Natural killer cell (primary cell): ENCODE measurements around the gene CCDC81. TPM values are rescaled to one million over a fixed set of nuclear protein-coding genes. Genes with fewer than 3 reads are reported as not detected.

ENCODE experiments used
- ATAC-seq, 3 donors: fragments of 150-1000 bp in 2 of 3; fragments of 200-7000 bp in 1 of 3; cut with Tn5 transposase; 1 replicate in 1 of 3; 2 replicates in 2 of 3; pipeline ENCODE4 v1.10.0; 2021; ENCODE audit warnings: mild to moderate bottlenecking in 2 of 3, moderate library complexity in 2 of 3
- DNase-seq, 2 donors: peaks; one replicate each; pipeline versions ENCODE4 v3.0.0 to v3.0.0-alpha.2; 2013 to 2021; ENCODE audit warnings: mixed read lengths in 1 of 2
- H3K27ac ChIP-seq: one replicate; pipeline ENCODE4 v1.5.1; 2013; ENCODE audit warnings: mild to moderate bottlenecking, low read length
- H3K27me3 ChIP-seq: one replicate; pipeline ENCODE4 v1.6.1; 2013; ENCODE audit warnings: low read length; ENCODE audit not compliant: control insufficient read depth, insufficient read depth
- H3K36me3 ChIP-seq: one replicate; pipeline ENCODE4 v1.6.1; 2013; ENCODE audit warnings: low read length; ENCODE audit not compliant: control insufficient read depth, insufficient read depth
- H3K4me1 ChIP-seq: one replicate; pipeline ENCODE4 v1.6.1; 2013; ENCODE audit warnings: low read length; ENCODE audit not compliant: control insufficient read depth, insufficient read depth
- H3K4me3 ChIP-seq: one replicate; pipeline ENCODE4 v1.5.1; 2013; ENCODE audit warnings: low read length
- H3K9me3 ChIP-seq: one replicate; pipeline ENCODE4 v1.6.1; 2013; ENCODE audit warnings: low read length; ENCODE audit not compliant: control insufficient read depth, insufficient read depth
- H3K27ac Mint-ChIP-seq, 2 donors: one replicate each; pipeline ENCODE4 v1.8.0; 2022; ENCODE audit warnings: mild to moderate bottlenecking in 2 of 2, mixed read lengths in 2 of 2, moderate library complexity in 1 of 2
- H3K27me3 Mint-ChIP-seq, 2 donors: one replicate each; pipeline ENCODE4 v1.8.0; 2022; ENCODE audit warnings: low read depth in 2 of 2, mixed read lengths in 2 of 2
- H3K36me3 Mint-ChIP-seq: one replicate; pipeline ENCODE4 v1.8.0; 2022; ENCODE audit warnings: mixed read lengths
- H3K4me1 Mint-ChIP-seq, 2 donors: one replicate each; pipeline ENCODE4 v1.8.0; 2022; ENCODE audit warnings: mixed read lengths in 2 of 2
- H3K4me3 Mint-ChIP-seq: one replicate; pipeline ENCODE4 v1.8.0; 2022; ENCODE audit warnings: mild to moderate bottlenecking, moderate library complexity, mixed read lengths
- H3K9me3 Mint-ChIP-seq, 2 donors: one replicate each; pipeline ENCODE4 v1.8.0; 2022; ENCODE audit warnings: mixed read lengths in 2 of 2
- whole genome bisulfite sequencing: methylation state at CpG from one replicate; pipeline ENCODE4 v1.1.7; 2013; ENCODE audit warnings: missing lambda C conversion rate; ENCODE audit not compliant: insufficient coverage; 5-methylcytosine and 5-hydroxymethylcytosine counted together
- intact Hi-C: fragments of 100-400 bp; cut with micrococcal nuclease; formaldehyde crosslinking; loops from one replicate; pipeline ENCODE4 v1.14.2; 2022
- total RNA-seq, 4 donors: library from RNA; stranded (reverse); fragments of 120-200 nt in 1 of 4; gene quantifications; one replicate each; pipeline versions ENCODE4 v1.2.3 to v1.2.4, GENCODE V29; 2013 to 2022
- TF ChIP-seq, protein P1 (sequence below): fragments of 200-600 bp; IDR thresholded peaks from one replicate; pipeline ENCODE4 v1.8.0; 2022; ENCODE audit warnings: antibody characterized with exemption

The CCDC81 gene
- total RNA-seq, 3 donors from 2014 or later (not counting 1 experiment from before 2014, with no cell fraction given), result 0.64 to 0.90 (median 0.77) TPM

DNA sequence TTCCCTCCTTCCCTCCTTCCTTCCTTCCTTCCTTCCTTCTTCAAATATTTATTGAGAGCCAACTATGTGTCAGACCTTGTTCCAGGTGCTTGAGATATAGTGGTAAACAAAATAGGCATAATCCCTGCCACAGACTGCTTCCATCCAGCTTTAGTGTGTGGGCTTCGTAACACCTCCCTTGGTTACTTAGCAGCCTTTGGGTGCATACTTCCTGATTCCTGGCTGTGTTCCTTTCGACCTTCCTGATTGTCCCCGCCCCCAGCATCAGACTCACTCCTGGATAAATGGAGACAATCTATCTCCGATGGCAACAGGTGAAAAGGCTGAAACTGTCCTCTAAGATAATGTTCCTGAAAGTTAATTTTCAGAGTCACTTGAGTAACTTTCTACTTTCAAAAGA lies 13.5 kb downstream of the CCDC81 start:
- no peaks in the 10 kb centered on the region for H3K4me1 ChIP-seq
- H3K36me3 ChIP-seq, result no peaks in the 10 kb centered on the region
- Mint-ChIP-seq H3K9me3 (no peaks in the 10 kb centered on the region), H3K4me3 (no peak overlapping the region), H3K36me3 (no peaks in the 10 kb centered on the region), H3K27ac (no peak overlapping the region), H3K4me1 (no peaks in the 10 kb centered on the region), H3K27me3 (peaks cover 0 to 3% of the 10 kb centered on the region in 2 donors)
- no peaks in the 10 kb centered on the region for H3K9me3 ChIP-seq
- TF ChIP-seq, protein P1, sequence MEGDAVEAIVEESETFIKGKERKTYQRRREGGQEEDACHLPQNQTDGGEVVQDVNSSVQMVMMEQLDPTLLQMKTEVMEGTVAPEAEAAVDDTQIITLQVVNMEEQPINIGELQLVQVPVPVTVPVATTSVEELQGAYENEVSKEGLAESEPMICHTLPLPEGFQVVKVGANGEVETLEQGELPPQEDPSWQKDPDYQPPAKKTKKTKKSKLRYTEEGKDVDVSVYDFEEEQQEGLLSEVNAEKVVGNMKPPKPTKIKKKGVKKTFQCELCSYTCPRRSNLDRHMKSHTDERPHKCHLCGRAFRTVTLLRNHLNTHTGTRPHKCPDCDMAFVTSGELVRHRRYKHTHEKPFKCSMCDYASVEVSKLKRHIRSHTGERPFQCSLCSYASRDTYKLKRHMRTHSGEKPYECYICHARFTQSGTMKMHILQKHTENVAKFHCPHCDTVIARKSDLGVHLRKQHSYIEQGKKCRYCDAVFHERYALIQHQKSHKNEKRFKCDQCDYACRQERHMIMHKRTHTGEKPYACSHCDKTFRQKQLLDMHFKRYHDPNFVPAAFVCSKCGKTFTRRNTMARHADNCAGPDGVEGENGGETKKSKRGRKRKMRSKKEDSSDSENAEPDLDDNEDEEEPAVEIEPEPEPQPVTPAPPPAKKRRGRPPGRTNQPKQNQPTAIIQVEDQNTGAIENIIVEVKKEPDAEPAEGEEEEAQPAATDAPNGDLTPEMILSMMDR, result no peak
- H3K27ac ChIP-seq, result no peak overlapping the region
- H3K27me3 ChIP-seq, result no peaks in the 10 kb centered on the region
- WGBS, result 74% methylated on average over 4 of the region's 4 CpGs
- ATAC-seq (no peak), DNase-seq (no peak)
- H3K4me3 ChIP-seq, result no peak overlapping the region
- intact Hi-C loops, result no loop called here

GRCh38 chr11:86390487-86390886 lies 15.8 kb downstream of the CCDC81 start:
- ATAC-seq (no peak), DNase-seq (no peak)
- TF ChIP-seq, protein P1, result no peak
- no peaks in the 10 kb centered on the region for H3K4me1 ChIP-seq
- H3K9me3 ChIP-seq, result no peaks in the 10 kb centered on the region
- no peaks in the 10 kb centered on the region for H3K9me3 Mint-ChIP-seq
- H3K4me1 Mint-ChIP-seq, result no peaks in the 10 kb centered on the region
- no peak overlapping the region for H3K27ac ChIP-seq
- no peak overlapping the region for H3K4me3 ChIP-seq
- no peaks in the 10 kb centered on the region for H3K27me3 ChIP-seq
- no peaks in the 10 kb centered on the region for H3K36me3 Mint-ChIP-seq
- H3K27me3 Mint-ChIP-seq, result peaks cover 0 to 3% of the 10 kb centered on the region in 2 donors
- WGBS, result 87% methylated on average over 3 of the region's 3 CpGs
- H3K4me3 Mint-ChIP-seq, result no peak overlapping the region
- H3K36me3 ChIP-seq, result no peaks in the 10 kb centered on the region
- intact Hi-C loops, result no loop called here
- no peak overlapping the region for H3K27ac Mint-ChIP-seq

DNA sequence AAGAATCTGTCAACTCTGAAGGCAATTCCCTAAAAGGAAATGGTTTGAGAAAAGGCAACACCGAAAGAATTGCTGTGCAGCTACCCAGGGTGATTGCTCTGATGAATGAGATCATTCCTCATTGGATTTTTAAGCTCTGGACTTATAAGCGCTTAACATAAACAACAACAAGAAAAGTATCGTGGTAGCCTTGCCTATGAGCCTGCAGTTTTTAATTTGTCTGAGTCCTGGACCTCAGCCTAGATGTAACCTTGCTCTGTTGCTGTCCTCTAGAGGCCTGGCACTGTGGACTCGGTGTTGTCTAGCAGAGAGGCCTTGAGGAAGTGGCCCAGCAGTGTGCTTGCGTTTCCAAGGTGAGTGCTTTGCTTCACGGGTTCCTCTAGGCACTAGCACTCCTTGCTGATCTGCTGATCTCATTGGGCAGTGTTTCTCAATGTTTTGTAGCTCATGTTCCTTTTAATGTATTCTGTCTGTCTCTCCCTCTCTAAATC lies 20.4 kb downstream of the CCDC81 start:
- H3K27ac ChIP-seq, result no peak overlapping the region
- TF ChIP-seq, protein P1, result no peak
- no peak overlapping the region for H3K4me3 ChIP-seq
- Mint-ChIP-seq H3K4me1 (no peaks in the 10 kb centered on the region), H3K4me3 (no peak overlapping the region), H3K9me3 (no peaks in the 10 kb centered on the region), H3K36me3 (no peaks in the 10 kb centered on the region), H3K27me3 (no peaks in the 10 kb centered on the region), H3K27ac (no peak overlapping the region)
- H3K4me1 ChIP-seq, result no peaks in the 10 kb centered on the region
- H3K27me3 ChIP-seq, result no peaks in the 10 kb centered on the region
- no peaks in the 10 kb centered on the region for H3K9me3 ChIP-seq
- DNase-seq (no peak), ATAC-seq (no peak)
- intact Hi-C loops, result no loop called here
- H3K36me3 ChIP-seq, result no peaks in the 10 kb centered on the region
- WGBS, result 76% methylated on average over 6 of the region's 6 CpGs

GRCh38 chr11:86396396-86396795 lies 21.7 kb downstream of the CCDC81 start:
- Histone ChIP-seq H3K27me3 (no peaks in the 10 kb centered on the region), H3K4me1 (no peaks in the 10 kb centered on the region), H3K4me3 (no peak overlapping the region), H3K36me3 (no peaks in the 10 kb centered on the region), H3K27ac (no peak overlapping the region), H3K9me3 (no peaks in the 10 kb centered on the region)
- no peak overlapping the region for H3K4me3 Mint-ChIP-seq
- 89% methylated on average over 2 of the region's 2 CpGs for WGBS
- H3K27me3 Mint-ChIP-seq, result no peaks in the 10 kb centered on the region
- no peaks in the 10 kb centered on the region for H3K9me3 Mint-ChIP-seq
- DNase-seq (no peak), ATAC-seq (no peak)
- no peaks in the 10 kb centered on the region for H3K4me1 Mint-ChIP-seq
- intact Hi-C loops, result no loop called here
- no peak overlapping the region for H3K27ac Mint-ChIP-seq
- TF ChIP-seq, protein P1, result no peak
- no peaks in the 10 kb centered on the region for H3K36me3 Mint-ChIP-seq
